HG03378 (cell line): ENCODE data around the gene SLFN13.
"Not testable (repeated sequence)": the region's sequence is repeated elsewhere in the genome, so short reads cannot be mapped to it uniquely, and the experiment has no call there.

ENCODE experiments used
- ATAC-seq: cut with Tn5 transposase; IDR thresholded peaks from one replicate; pipeline ENCODE4 v1.9.1; 2021; ENCODE audit warnings: mild to moderate bottlenecking, moderate library complexity; ENCODE audit not compliant: unreplicated experiment

Gene SLFN13

GRCh38 chr17:35432176-35433074 is 16.1 kb downstream of the SLFN13 start, which contains the start of gene SLFN12:
SLFN12 (minus strand) TSS chr17:35432500; CDS start chr17:35423028, 9,472 bp downstream.
- ATAC-seq = peak; percentile 51

- no peak for ATAC-seq
Measured at GRCh38 chr17:35429702-35430101, 18.9 kb downstream of the SLFN13 start.

GRCh38 chr17:35428229-35428628 is 20.3 kb downstream of the SLFN13 start:
- no peak for ATAC-seq

DNA sequence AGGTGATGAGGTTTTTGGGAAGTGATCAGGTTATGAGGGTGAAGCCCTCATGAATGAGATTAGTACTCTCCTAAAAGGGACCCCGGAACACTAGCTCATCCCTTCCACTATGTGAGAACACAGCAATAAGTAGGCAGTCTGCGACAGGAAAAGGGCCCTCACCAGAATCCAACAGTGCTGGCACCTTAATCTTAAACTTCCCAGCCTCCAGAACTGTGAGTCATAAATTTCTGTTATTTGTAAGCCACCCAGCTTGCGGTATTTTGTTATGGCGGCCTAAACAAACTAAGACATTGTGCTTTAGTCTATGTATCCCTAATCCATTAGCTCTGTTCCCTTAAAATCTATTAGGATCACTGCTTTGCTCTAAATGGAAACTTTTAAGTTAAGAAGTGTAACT is 24.8 kb downstream of the SLFN13 start:
- no peak for ATAC-seq

DNA sequence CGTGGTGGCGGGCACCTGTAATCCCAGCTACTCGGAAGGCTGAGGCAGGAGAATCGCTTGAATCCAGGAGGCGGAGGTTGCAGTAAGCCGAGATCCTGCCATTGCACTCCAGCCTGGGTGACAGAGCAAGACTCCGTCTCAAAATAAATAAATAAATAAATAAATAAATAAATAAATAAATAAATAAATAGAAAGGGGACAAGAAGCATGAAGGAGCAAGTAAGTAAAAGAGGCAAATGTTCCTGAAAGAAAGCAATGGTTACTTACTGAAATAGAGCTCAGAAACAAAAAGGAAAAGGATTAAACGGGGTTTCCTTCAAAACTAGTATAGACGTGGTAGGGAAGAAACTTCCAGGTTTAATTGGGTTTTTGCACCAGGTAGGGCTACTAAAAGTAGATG is 27.5 kb downstream of the SLFN13 start:
- not testable (repeated sequence) for ATAC-seq

GRCh38 chr17:35416659-35417058 is 31.9 kb downstream of the SLFN13 start:
- ATAC-seq = no peak

DNA sequence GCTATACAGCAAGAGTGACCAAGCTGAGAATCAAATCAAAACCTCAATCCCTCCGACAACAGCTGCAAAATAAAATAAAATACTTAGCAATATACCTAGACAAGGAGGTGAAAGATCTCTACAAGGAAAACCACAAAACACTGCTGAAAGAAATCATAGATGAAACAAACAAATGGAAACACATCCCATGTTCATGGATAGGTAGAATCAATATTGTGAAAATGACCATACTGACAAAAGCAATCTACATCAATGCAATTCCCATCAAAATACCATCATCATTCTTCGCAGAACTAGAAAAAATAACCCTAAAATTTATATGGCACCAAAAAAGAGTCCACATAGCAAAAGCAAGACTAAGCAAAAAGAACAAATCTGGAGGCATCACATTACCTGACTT is 33.9 kb downstream of the SLFN13 start:
- ATAC-seq = not testable (repeated sequence)

- no peak for ATAC-seq
Measured at GRCh38 chr17:35414247-35414646, 34.3 kb downstream of the SLFN13 start.

GRCh38 chr17:35407531-35407930 is 41.0 kb downstream of the SLFN13 start:
- no peak for ATAC-seq

DNA sequence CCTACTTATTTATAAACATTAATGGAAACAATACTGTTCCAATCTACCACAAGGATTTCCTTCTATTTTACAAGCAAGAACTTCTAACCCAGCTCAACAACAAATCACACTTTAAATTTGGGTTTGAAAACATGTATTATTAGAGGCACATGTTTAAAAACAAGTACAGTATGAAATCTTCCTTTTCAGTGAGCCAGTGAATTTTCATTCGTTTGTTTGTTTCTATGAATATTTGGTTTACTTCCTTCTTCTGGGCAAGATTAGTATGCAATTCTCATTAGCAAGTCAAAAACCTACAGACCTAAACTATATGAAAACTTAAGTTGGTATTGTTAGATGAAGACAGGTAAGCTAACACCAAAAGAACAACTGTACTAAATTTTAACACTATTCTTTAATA is 42.0 kb downstream of the SLFN13 start:
- no peak for ATAC-seq

- ATAC-seq = no peak
Measured at GRCh38 chr17:35404360-35404759, 44.2 kb downstream of the SLFN13 start.

DNA sequence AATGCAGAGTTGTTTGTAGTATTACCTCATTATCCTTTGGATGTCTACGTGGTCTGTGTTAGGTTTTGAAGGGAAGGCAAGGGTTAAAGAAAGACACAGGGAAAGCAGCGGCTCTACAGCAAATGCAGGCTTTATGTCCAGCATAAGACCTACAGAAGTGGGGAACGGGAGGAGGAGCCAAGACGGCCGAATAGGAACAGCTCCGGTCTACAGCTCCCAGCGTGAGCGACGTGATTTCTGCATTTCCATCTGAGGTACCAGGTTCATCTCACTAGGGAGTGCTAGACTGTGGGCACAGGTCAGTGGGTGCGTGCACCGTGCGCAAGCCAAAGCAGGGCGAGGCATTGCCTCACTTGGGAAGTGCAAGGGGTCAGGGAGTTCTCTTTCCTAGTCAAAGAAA is 54.8 kb downstream of the SLFN13 start:
- not testable (repeated sequence) for ATAC-seq

- ATAC-seq = no peak
Measured at GRCh38 chr17:35390663-35391062, 57.9 kb downstream of the SLFN13 start.

DNA sequence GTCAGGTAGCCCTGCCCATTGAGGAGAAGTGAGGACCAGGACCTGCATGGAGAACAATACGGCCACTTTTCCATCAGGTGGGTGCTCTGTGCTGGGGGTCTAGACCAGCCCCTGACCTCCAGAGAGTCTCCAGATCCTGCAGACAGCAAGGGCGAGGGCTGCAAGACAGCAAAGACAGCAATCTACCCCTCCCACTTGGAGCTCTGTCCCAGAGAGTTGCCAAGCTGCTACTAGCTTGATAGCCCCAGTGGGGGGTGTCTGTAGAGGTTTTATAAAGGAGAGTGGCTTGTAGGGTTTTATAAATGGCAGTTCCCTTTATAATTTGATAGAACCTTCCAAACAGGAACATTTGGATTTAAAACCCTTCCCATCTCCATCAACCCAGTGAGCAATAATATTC is 58.4 kb downstream of the SLFN13 start:
- ATAC-seq = no peak

DNA sequence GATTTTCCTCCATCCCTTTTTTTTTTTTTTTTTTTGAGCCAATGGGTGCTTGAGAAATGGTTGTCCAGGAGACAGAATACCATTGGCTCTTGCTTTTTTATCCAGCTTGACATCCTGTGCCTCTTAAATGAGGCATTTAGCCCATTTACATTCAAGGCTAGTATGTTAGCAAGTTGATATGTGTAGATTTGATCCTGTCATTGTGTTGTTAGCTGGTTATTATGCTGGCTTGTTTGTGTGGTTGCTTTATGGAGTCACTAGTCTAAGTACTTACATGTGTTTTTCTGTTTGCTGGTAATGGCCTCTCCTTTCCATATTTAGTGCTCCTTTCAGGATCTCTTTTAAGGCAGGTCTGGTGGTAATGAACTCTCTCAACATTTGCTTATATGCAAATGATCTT is 61.1 kb downstream of the SLFN13 start:
- ATAC-seq = no peak
